ENCODE data around the gene MAP7D3. TPM values are rescaled to one million over a fixed set of nuclear protein-coding genes. Genes with fewer than 3 reads are reported as not detected.
"Not testable (repeated sequence)": the region's sequence is repeated elsewhere in the genome, so short reads cannot be mapped to it uniquely, and the experiment has no call there.

Gene MAP7D3
- total RNA-seq, 1 experiment from 2014 or later = 15.0 TPM

DNA sequence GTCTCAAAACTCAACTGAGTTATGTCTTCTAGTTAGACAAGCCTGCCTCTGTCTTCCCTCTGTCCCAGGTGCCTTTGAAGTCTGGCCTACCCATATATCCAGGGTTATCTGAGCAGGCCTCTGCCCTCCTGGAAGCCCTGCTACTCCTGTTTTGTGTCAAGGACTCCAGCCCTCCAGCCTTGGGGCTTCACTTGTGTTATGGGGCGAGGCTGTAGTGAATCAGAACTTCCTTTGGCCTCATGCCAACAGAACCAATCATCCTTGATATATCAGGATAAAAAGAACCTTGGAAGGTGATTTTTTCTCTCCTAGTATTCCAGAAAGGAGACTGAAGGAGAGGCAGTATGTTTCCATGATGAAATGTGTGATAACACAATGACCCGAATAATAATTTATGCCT is 40.6 kb upstream of the MAP7D3 start:
- POLR2A ChIA-PET = no interaction called here

DNA sequence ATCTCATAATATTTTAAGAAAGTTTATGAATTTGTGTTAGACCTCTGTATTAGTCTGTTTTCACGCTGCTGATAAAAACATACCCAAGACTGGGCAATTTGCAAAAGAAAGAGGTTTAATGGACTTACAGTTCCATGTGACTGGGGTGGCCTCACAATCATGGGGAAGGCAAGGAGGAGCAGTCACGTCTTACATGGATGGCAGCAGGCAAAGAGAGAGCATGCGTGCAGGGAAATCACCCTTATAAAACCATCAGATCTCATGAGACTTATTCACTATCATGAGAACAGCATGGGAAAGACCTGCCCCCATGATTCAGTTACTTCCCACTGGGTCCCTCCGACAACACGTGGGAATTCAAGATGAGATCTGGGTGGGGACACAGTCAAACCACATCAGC is 35.2 kb upstream of the MAP7D3 start:
- H3K4me3 ChIP-seq (replicated peaks in 1 of 2; ENCODE audit: low read depth in 1 of 2, low read length in 2 of 2); H3K9me2 ChIP-seq (ENCODE audit: insufficient read depth); H3K79me2 ChIP-seq (ENCODE audit: insufficient read depth, low read length); RAD21 ChIA-PET (ENCODE audit: low non-redundant PET in 1 of 2, low total read pairs in 2 of 2, uncharacterized antibody in 2 of 2, unreplicated experiment in 2 of 2); H3K27ac ChIP-seq (ENCODE audit: low read depth, low read length); H3K27me3 ChIP-seq (ENCODE audit: insufficient read depth, low read length); H3K4me2 ChIP-seq (ENCODE audit: low read length); H3K4me1 ChIP-seq (ENCODE audit: control insufficient read depth in 1 of 2, insufficient read depth in 2 of 2, low read length in 2 of 2); H3K36me3 ChIP-seq (ENCODE audit: control insufficient read depth in 1 of 2, insufficient read depth in 2 of 2, low read length in 2 of 2); H3K9ac ChIP-seq (ENCODE audit: low read length); DNase-seq (ENCODE audit: low read depth, low spot score); POLR2A ChIA-PET; H4K20me1 ChIP-seq (ENCODE audit: insufficient read depth); CTCF ChIA-PET; intact Hi-C loops (cut with micrococcal nuclease); H3K9me3 ChIP-seq (ENCODE audit: control insufficient read depth in 1 of 2, insufficient read depth in 1 of 2, low read depth in 1 of 2, low read length in 2 of 2); ATAC-seq; H2AFZ ChIP-seq (ENCODE audit: low read depth, low read length, poor library complexity, severe bottlenecking); BruUV-seq (replicated peaks): not testable (repeated sequence)

More for the DNA sequence above, 40.6 kb upstream of the MAP7D3 start:
- intact Hi-C loops (cut with micrococcal nuclease) = no loop called here
- TF ChIP-seq, protein P1, sequence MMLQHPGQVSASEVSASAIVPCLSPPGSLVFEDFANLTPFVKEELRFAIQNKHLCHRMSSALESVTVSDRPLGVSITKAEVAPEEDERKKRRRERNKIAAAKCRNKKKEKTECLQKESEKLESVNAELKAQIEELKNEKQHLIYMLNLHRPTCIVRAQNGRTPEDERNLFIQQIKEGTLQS (IDR thresholded peaks at IDR 0.05) = no peak
- TF ChIP-seq POLR2AphosphoS5 (IDR thresholded peaks at IDR 0.05; ENCODE audit: low read depth, low read length) = no peak
- no peak for TF ChIP-seq POLR2A (IDR thresholded peaks at IDR 0.05; ENCODE audit: borderline replicate concordance, extremely low read depth, insufficient read depth, insufficient read length)
- TF ChIP-seq ELF1 (IDR thresholded peaks at IDR 0.05; ENCODE audit: borderline replicate concordance, low read depth) = no peak
- H3K4me1 ChIP-seq (ENCODE audit: control insufficient read depth in 1 of 2, insufficient read depth in 2 of 2, low read length in 2 of 2) = no peaks in the 10 kb centered on the region; a peak in 1 of 4 replicates
- H4K20me1 ChIP-seq (ENCODE audit: insufficient read depth) = no peaks in the 10 kb centered on the region
- no peak overlapping the region for H3K27ac ChIP-seq (ENCODE audit: low read depth, low read length)
- RAD21 ChIA-PET (ENCODE audit: low non-redundant PET in 1 of 2, low total read pairs in 2 of 2, uncharacterized antibody in 2 of 2, unreplicated experiment in 2 of 2) = no interaction called here
- BruUV-seq (replicated peaks) = no TSS peak
- no peak overlapping the region for H3K4me3 ChIP-seq (replicated peaks in 1 of 2; ENCODE audit: low read depth in 1 of 2, low read length in 2 of 2)
- H2AFZ ChIP-seq (ENCODE audit: low read depth, low read length, poor library complexity, severe bottlenecking) = no peak overlapping the region
- H3K9me3 ChIP-seq (ENCODE audit: control insufficient read depth in 1 of 2, insufficient read depth in 1 of 2, low read depth in 1 of 2, low read length in 2 of 2) = no peaks in the 10 kb centered on the region
- no peak for ATAC-seq
- no peaks in the 10 kb centered on the region for H3K9me2 ChIP-seq (ENCODE audit: insufficient read depth)
- no peak for DNase-seq (ENCODE audit: low read depth, low spot score)
- H3K4me2 ChIP-seq (ENCODE audit: low read length) = no peak overlapping the region
- H3K9ac ChIP-seq (ENCODE audit: low read length) = no peak overlapping the region
- H3K36me3 ChIP-seq (ENCODE audit: control insufficient read depth in 1 of 2, insufficient read depth in 2 of 2, low read length in 2 of 2) = no peaks in the 10 kb centered on the region
- H3K79me2 ChIP-seq (ENCODE audit: insufficient read depth, low read length) = no peaks in the 10 kb centered on the region
- CTCF ChIA-PET = no interaction called here
- H3K27me3 ChIP-seq (ENCODE audit: insufficient read depth, low read length) = no peaks in the 10 kb centered on the region

All from HCT116 (cell line).